Stimulated activated CD8-positive, alpha-beta memory T cell treated with anti-CD3 and anti-CD28 coated beads, Interleukin-2, amount 100 ng/mL, for 48 hours (primary cell): ENCODE data around the gene MC1R.
"Not testable (repeated sequence)": the region's sequence is repeated elsewhere in the genome, so short reads cannot be mapped to it uniquely, and the experiment has no call there.

Experiments used
- DNase-seq, 2 donors: peaks; one replicate each; pipeline ENCODE4 v3.0.0-alpha.2; 2020; ENCODE audit warnings: low read depth in 2 of 2

MC1R gene

DNA sequence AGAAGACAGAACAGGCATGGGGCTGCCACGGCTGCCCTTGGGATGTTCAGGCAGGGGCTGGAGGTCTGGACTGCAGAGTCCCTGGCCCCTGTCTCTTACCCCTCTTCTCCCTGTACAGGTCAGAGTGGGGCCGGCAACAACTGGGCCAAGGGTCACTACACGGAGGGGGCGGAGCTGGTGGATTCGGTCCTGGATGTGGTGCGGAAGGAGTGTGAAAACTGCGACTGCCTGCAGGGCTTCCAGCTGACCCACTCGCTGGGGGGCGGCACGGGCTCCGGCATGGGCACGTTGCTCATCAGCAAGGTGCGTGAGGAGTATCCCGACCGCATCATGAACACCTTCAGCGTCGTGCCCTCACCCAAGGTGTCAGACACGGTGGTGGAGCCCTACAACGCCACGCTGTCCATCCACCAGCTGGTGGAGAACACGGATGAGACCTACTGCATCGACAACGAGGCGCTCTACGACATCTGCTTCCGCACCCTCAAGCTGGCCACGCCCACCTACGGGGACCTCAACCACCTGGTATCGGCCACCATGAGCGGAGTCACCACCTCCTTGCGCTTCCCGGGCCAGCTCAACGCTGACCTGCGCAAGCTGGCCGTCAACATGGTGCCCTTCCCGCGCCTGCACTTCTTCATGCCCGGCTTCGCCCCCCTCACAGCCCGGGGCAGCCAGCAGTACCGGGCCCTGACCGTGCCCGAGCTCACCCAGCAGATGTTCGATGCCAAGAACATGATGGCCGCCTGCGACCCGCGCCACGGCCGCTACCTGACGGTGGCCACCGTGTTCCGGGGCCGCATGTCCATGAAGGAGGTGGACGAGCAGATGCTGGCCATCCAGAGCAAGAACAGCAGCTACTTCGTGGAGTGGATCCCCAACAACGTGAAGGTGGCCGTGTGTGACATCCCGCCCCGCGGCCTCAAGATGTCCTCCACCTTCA, 16.2 kb downstream of the MC1R start:
- no peak for DNase-seq

DNA sequence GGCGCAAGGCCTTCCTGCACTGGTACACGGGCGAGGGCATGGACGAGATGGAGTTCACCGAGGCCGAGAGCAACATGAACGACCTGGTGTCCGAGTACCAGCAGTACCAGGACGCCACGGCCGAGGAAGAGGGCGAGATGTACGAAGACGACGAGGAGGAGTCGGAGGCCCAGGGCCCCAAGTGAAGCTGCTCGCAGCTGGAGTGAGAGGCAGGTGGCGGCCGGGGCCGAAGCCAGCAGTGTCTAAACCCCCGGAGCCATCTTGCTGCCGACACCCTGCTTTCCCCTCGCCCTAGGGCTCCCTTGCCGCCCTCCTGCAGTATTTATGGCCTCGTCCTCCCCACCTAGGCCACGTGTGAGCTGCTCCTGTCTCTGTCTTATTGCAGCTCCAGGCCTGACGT, 17.0 kb downstream of the MC1R start:
- DNase-seq = not testable (repeated sequence)

DNA sequence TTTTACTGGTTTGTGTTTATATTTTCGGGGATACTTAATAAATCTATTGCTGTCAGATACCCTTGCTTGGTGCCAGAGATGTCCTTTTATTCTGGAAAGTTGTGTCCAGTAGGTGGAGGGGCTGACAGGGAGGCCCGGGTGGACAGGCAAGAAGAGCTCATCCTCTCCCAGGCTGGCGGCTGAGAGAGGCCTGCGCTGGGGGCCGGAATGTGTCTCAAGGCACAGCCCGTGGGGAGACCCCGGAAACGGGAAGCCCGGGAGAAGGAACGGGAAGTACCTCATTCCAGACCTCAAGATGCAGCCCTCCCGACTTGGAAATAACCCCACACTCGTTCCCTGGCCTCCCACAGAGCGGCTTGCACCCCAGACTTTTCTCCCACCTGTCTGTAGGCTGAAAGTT, 17.4 kb downstream of the MC1R start:
- DNase-seq = no peak

DNA sequence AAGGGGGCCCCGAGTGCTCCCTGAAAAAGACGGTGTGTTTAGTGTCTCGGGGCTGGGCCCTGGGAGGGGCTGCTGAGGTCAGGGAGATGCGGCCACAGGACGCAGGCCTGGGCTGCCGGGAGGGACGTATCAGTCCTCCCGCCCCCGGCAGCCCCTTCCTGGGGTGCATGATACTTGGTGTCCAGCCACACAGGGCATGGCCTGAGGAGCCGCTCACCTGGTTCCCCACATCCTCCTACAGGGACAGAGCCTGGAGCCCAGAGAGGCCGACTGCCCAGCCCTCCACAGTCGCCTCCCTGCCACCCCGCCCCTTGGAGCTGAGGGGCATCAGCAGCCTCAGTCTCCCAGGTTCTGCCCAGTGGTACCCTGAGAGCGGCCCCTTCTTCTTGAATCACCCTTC, 17.8 kb downstream of the MC1R start:
- DNase-seq = no peak

DNA sequence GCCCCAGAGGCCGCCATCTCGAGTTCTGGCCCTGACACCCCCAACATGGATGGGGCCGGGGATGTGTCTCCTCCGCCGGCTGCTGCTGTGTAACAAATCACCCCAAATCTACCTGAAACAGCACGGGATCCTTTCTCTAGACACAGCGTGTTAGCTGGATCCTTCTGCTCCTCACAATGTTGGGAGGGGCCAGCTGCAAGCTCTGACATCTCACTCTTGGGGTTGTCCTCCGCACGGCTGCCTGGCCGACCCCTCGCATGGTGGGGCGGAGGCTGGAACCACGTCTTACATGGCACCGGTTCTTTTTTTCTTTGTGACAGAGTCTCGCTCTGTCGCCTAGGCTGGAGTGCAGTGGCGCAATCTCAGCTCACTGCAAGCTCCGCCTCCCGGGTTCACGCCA, 18.3 kb downstream of the MC1R start:
- no peak for DNase-seq

DNA sequence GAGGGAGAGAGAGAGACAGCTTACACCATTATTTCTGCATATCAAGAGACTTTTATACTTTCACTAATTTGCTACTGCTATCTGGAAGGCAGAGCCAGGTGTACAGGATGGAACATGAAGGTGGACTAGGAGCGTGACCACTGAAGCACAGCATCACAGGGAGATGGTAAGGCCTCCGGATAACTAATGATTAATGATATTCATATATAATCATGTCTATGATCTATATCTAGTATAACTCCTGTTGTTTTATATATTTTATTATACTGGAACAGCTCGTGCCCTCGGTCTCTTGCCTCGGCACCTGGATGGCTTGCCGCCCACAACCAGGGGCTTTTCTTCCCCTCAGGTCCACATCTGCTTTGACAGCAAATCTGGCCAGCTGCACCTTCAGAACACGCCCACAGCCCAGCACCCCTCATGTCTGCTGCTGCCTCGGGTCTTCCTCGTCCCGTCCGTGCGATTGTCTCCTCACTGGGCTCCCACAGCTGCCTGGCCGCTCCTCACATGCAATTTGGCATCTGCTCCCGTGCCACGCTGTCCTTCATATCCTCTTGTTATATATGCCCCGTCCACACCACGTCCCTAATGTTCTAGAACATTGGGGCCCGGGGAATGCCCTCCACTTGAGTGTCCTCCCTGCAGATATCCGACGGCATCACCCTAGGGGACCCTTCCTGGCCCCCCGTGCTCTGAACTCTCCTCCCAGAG, 19.7 kb downstream of the MC1R start:
- DNase-seq = no peak

DNA sequence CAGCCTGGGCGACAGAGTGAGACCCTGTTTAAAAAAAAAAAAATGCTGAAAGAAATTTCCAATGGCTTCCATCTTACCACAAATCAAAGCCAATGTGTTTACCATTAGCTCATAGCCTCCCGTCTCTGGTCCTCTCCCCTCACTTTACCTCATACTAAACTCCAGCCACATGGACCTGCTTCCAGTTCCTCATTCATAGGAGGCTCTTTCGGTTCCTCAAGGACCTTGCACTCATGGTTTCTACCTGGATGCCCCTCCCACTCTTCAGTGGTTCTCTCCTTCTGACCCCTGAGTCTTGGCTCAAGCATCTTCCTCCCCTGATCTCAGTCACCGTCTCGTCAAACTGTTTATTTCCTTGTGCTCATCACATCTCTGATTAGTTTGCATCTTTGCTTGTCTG, 26.1 kb downstream of the MC1R start:
- no peak for DNase-seq

DNA sequence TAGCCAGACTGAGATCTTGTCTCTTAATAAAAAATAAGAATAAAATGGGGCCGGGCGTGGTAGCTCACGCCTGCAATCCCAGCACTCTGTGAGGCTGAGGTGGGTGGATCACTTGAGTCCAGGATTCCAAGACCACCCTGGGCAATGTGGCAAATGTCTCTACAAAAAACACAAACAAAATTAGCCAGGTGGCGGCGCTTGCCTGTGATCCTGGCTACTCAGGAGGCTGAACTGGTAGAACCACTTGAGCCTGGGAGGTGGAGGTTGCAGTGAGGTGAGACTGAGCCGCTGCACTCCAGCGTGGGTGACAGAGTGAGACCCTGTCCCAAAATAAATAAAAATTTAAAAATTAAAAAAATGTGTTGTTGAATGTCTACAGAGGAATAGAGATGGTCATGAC, 27.0 kb downstream of the MC1R start:
- no peak for DNase-seq

DNA sequence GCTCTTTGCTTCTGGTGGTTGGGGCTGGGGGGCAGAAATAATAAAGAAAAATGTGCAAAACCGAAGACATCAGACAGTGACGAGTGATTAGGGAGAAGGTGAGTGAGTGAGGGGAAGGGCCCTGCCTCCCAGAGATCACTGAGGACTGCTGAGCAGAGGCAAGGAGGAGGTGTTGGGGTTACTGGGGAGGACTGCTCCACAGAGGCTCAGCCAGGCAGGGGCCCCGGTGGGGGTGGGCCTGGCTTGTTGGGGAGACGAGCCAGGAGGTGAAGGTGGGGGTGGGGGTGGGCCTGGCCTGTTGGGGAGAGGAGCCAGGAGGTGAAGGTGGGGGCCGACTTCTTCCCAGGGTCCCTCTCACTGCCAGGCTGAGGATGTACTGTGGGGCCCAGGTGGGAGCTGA, 27.9 kb downstream of the MC1R start:
- no peak for DNase-seq

DNA sequence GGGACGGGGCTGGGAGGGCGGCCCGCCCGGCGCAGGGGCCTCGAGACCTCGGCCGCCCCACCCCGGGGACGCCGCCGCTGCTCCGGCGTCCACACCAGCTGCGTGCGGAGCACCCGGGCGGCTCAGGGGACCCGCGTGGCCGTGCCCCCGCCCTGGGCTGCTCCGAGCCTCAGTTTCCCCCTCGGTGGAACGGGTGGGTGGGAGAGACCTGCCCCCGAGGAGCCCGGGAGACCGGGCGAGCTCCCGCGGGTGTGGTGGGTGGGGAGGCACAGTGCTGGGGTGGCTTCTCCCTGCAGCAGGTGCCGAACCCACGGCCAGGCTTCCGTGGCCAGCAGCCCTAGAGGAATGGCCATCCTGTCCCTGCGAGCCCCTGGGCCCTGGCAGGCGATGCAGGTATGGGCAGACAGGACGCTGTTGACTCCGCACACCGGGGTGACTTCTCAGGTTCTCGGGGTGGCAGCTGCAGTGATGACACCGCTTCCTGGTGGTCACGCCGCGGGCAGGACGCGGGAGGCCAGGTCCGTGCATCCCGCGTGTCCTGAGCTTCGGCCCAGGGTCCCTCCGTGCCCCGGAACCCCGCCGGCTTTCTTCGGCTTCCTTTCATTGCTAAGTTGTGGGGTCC, 30.6 kb downstream of the MC1R start:
- DNase-seq = no peak

DNA sequence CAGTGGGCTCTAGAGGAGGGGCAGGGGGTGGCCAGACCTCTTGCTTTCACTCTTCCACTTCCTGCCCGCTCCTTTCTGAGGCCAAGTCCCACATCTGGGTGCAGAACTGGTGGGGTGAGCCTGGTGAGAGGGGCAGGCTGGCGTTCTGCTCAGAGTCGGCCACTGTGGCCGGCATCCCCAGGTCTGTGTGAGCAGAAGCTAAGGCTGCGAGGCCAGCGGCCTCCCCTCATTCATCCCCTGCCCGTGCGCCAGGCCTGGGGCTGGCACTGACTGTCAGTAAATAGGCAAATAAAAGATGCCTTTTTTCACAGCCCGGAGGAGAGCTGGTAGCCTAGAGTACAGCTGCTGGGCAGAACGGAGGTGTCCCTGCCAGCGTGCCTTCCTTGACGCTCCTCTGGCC, 31.1 kb downstream of the MC1R start:
- DNase-seq = no peak

DNA sequence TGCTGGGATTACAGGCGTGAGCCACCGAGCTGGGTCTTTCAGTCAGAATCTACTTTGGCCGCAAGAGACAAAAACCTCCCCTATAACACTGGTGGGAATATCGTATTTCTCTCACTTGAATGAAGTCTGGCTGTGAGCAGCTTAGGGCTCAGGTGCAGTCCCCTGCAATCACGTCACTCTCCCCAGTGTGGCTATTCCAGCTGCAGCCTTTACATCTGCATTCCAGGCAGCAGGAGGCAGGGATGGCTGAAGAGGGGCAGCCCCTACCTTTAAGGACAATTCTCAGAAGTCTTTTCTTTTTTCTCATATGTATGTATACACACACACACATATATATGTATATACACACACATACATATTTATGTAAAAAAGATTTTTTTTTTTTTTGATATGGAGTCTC, 32.8 kb downstream of the MC1R start:
- no peak for DNase-seq

DNA sequence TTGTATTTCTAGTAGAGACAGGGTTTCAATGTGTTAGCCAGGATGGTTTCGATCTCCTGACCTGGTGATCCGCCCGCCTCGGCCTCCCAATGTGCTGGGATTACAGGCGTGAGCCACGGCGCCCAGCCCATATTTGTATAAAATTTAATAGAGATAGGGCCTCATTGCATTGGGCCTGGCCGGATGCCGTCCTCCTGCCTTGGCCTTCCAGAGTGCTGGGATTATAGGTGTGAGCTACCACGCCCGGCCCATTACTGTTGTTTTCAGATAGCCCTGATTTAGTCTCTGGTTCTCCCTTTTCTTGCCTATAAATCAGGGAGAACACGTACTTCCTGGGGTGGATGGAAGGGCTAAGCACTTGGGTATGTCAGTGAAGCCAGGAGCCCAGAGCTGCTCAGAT, 33.4 kb downstream of the MC1R start:
- DNase-seq = no peak

DNA sequence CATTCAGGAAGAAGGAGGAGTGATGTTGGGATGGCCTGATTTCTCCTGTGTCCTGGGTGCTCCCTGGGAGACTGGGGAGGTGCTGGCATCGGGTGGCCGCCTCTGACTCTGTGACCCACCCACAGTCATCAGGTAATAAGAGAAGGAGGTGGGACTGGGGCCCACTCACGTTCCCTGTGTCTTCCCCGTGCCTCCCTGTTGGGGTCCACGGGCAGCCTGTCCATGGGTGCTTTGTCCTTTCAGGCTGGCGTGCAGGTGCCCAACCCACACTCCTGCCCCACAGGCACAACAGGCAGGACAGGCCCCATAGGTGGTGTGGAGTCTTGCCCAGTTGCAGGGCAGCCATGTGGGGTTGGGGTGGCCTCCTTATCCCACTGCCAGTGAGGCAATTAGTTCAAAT, 33.9 kb downstream of the MC1R start:
- DNase-seq = no peak

DNA sequence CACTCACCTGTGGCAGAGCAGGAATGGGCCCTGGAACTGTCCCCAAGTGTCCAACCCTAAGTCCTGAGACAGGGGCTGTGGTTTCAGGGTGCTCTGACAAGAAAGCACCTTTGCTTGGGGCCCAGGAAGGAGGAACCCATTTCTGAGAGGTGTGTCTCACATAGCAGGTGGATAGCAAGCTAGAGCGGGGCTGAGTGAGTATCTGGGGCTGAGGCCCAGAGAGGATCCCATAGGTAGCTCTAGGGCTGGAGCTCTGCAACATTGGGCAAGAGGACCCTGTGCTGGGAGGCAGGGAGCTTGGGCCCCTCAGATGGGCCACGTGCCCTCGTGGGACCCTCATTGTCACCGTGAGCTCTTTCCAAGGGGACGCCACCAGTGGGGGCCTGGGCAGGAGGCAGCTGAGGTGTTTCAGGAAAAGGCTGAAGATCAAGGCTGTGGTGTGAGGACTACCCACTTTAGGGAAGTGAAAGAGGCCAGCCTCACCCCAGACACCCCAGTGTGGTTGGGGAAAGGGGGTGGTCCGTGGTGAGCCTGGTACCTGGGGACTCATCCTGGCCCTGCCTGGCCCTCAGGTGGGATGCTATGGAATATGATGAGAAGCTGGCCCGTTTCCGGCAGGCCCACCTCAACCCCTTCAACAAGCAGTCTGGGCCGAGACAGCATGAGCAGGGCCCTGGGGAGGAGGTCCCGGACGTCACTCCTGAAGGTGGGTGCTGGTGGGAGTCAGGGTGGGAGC, 35.2 kb downstream of the MC1R start:
- no peak for DNase-seq

DNA sequence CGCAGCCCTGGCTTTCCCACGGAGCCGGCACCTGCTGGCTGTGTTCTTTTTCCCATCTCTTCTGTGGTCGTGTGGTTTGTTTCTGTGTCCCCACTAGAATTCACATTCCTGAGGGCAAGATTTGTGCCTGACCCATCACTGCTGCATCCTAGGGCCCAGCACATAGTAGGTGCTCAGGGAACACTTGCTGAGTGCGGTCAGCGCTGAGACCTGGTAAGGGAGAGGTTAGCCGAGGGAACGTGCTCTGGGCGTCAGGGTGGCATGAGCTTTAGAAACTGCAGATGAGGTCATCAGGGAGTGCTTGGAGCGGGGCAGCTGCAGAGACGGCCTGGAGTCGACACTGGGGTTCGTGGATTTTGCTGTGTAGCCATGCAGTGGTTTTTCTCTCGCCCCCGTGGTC, 35.8 kb downstream of the MC1R start:
- no peak for DNase-seq

DNA sequence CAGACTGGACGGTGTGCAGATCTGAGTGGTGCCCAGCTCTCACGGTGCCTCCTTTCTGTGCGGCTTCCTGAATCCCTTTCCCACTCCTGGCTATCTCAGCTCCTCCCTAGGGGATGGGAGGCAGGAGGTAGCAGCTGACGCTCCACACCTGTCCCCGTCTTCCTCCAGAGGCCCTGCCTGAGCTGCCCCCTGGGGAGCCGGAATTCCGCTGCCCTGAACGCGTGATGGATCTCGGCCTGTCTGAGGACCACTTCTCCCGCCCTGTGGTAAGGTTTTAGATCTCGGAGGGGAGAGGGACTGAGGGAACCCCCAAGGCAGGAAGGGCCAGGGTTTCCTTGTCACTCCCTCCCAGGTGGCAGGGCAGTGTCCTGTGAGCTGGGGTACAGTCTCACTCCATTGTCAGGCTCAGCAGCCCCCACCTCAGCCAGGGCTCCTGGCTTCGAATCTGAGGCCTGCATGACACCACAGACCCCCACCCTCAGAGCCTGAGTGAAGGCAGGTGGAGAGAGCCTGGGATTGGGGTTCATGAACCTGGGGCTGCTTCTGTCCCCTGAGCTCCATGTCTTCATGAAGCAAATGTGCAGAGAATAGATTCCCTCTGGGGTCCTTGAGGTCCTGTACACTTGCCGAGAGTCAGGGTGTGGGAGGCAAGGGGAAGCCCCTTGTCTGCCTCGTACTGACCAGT, 36.5 kb downstream of the MC1R start:
- DNase-seq = no peak

DNA sequence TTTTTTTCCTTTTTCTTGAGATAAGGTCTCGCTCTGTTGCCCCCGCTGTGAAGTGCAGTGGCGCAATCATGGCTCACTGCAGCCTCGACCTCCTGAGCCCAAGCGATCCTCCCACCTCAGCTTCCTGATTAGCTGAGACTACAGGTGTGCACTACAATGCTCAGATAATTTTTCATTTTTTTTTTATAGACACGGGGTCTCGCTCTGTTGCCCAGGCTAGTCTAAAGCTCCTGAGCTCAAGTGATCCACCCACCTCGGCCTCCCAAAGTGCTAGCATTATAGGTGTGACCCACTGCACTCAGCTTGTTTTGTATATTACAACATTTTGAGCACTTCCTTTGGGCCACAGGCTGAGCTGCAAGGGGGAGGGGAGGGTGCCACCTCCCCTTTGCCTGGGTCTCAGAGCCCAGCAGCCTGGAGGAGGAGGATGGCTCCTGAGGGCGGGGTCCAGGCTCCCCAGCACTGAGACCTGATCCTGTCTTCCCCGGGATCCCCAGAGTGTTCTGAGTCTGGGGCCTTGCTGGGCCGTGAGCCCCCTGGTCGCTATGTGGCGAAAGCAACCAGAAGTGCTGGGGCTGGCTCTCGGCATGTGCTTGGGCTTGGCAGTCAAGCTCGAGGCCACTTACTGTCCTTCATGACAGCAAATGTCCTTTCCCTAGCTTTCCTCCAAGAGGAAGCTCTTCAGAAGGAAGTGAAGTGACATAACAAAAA, 38.0 kb downstream of the MC1R start:
- no peak for DNase-seq

DNA sequence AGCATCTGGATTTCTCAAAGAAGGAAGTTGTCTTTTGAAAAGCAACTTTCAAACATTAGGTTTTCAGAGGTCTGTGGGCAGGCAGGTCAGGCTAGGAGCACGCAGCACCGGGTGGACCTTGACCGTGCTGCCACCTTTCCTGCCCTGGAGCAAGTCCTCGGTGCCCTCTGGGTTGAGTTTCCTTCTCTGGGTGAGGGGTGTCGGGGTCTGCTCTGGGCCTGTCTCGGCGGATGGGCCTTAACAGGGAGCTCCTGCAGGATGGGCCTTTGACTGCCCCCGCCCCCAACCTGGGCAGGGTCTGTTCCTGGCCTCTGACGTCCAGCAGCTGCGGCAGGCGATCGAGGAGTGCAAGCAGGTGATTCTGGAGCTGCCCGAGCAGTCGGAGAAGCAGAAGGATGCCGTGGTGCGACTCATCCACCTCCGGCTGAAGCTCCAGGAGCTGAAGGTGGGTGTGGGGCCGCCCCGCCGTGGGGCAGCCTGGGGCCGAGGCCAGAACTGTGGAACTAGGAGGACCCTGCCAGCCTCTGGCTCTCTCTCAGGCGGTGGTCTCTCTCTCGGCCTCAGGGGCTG, 38.6 kb downstream of the MC1R start:
- DNase-seq = no peak

DNA sequence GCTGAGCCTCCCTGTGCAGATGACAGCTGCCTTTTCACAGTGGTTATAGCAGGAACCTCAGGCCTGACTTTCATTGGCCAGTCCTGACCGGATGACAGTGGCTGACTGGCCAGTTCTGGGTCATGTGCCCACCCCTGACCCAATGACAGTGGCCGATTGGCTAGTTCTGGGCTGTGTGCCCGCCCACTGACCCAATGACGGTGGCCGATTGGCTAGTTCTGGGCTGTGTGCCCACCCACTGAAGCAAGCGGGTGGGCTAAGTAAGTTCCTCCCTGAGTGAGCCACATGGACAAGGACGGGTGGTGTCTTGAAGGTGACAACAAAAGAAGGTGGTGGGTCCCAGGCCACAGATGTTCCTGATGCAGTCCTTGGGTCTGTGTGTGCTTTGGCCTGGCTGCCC, 39.4 kb downstream of the MC1R start:
- DNase-seq = no peak

DNA sequence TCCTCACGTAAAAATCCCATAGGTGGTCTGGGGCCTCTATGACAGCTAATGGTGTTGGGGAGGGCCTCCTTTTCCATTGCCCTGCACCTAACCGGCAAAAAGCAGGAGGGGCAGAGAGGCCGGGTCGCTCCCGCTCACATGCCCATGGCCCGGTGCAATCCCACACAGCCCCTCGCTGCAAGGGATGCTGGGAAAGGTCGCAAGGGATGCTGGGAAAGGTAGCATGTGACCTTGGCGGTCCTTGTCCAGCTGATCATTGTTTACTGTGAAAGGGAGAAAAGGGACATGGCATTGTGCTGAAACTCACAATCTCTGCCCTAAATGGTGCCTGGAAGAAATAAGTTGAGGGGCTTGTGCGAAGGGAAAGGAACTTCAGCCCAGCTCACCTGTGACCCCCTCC, 39.9 kb downstream of the MC1R start:
- no peak for DNase-seq
